GM12874 (cell line): Measurements from ENCODE around the gene CLCN6.

Source experiments
- CTCF ChIP-seq: IDR thresholded peaks from 2 replicates; pipeline ENCODE4 v1.5.1; 2011; ENCODE audit warnings: low read depth, mild to moderate bottlenecking, control low read depth, low read length, moderate library complexity; ENCODE audit not compliant: insufficient read depth

CLCN6 gene, protein sequence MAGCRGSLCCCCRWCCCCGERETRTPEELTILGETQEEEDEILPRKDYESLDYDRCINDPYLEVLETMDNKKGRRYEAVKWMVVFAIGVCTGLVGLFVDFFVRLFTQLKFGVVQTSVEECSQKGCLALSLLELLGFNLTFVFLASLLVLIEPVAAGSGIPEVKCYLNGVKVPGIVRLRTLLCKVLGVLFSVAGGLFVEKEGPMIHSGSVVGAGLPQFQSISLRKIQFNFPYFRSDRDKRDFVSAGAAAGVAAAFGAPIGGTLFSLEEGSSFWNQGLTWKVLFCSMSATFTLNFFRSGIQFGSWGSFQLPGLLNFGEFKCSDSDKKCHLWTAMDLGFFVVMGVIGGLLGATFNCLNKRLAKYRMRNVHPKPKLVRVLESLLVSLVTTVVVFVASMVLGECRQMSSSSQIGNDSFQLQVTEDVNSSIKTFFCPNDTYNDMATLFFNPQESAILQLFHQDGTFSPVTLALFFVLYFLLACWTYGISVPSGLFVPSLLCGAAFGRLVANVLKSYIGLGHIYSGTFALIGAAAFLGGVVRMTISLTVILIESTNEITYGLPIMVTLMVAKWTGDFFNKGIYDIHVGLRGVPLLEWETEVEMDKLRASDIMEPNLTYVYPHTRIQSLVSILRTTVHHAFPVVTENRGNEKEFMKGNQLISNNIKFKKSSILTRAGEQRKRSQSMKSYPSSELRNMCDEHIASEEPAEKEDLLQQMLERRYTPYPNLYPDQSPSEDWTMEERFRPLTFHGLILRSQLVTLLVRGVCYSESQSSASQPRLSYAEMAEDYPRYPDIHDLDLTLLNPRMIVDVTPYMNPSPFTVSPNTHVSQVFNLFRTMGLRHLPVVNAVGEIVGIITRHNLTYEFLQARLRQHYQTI

GRCh38 chr1:11805422-11806306, at the start of gene CLCN6, which contains the start of gene MTHFR:
Gene CLCN6, plus strand, starts transcription at chr1:11806191. Its CDS starts 72 bp downstream, at chr1:11806263.
Gene MTHFR, minus strand, starts transcription at chr1:11805964. Its CDS starts 2,848 bp downstream, at chr1:11803116.
- TF ChIP-seq CTCF = no peak

DNA sequence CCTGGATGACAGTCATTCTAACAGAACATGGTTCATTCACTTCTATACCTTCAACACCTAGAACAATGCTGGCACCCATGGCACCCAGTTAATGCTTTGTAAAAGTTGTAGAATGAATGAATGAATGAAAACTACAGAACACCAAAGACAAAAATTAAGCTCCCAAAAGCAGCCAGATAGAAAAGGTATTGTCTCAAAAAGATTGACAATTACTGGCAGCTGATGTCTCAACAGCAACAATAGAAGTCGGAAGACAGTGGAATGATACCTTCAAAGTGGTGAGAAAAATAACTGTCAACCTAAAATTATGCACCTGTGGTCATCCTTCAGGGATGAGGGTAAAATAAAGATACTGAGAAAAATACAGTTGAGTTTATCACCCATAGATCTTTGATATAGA, 48.9 kb upstream of the CLCN6 start:
- TF ChIP-seq CTCF = no peak

- TF ChIP-seq CTCF = no peak
Observed at GRCh38 chr1:11759791-11760190, 46.2 kb upstream of the CLCN6 start.

DNA sequence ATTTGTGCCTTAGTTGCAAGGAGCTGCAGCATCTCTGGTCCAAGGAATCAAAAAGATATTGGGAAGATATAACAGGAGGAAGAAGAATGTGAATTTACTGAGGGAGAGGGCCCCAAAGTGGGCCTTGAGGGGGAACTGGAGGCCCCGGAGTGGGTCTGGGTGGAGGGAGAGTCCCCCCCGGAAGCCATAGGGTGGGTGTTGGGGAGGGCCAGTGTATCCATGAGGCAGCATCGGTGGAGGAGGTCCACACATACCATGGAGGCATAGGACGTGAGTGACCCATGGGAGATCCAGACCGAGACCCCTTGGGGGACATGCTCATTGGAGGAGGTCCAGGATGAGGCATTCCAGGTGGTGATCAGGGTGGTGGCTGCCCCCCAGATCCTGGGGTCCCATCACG, 44.7 kb upstream of the CLCN6 start:
- TF ChIP-seq CTCF = no peak

- no peak for TF ChIP-seq CTCF
Observed at GRCh38 chr1:11761988-11762406, 44.0 kb upstream of the CLCN6 start, which contains the start of gene C1orf167. Gene C1orf167, plus strand, starts transcription at chr1:11762193. Its CDS starts 2,208 bp downstream, at chr1:11764401.

DNA sequence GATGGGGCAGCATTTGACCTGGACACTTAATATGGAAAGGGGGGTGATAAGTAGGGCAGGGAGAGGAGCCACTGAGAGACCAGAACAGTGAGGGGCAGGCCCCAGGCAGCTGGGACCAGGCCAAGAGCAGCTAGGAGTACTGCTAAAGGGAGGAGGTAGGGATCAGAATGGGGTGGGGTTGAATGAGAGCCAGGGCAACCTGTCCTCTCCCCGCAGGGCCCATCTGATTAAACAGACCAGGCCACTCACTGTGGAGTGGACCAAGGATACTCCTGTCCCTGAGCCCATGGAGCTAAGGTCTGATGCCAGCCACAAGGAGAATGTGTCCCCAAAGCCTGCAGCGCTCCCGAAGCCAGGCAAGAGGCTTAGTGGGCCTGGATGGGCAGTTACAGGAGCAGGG, 41.9 kb upstream of the CLCN6 start:
- no peak for TF ChIP-seq CTCF

DNA sequence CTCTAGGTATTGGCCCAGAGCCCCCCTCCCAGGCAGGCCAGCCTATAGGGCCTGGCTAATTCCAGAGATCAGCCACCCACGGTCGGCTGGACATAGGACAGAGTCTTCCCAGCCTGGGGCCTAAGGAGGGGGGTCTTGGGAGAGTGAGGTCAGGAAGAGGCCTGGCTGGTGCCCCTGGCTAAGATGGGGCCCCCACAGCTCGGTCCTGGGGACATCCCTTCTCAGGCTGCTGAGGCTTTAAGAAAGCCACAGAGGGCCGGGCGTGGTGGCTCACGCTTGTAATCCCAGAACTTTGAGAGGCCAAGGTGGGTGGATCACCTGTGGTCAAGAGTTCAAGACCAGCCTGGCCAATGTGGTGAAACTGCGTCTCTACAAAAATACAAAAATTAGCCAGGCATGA, 41.5 kb upstream of the CLCN6 start:
- TF ChIP-seq CTCF = no peak
